Measurements from ENCODE around the gene PVRIG. TPM values are rescaled to one million over a fixed set of nuclear protein-coding genes. Genes with fewer than 3 reads are reported as not detected.
"Not testable (repeated sequence)": the region's sequence is repeated elsewhere in the genome, so short reads cannot be mapped to it uniquely, and the experiment has no call there.

PVRIG gene
- total RNA-seq, 2 experiments from 2014 or later, result 83.3 to 86.6 TPM

DNA sequence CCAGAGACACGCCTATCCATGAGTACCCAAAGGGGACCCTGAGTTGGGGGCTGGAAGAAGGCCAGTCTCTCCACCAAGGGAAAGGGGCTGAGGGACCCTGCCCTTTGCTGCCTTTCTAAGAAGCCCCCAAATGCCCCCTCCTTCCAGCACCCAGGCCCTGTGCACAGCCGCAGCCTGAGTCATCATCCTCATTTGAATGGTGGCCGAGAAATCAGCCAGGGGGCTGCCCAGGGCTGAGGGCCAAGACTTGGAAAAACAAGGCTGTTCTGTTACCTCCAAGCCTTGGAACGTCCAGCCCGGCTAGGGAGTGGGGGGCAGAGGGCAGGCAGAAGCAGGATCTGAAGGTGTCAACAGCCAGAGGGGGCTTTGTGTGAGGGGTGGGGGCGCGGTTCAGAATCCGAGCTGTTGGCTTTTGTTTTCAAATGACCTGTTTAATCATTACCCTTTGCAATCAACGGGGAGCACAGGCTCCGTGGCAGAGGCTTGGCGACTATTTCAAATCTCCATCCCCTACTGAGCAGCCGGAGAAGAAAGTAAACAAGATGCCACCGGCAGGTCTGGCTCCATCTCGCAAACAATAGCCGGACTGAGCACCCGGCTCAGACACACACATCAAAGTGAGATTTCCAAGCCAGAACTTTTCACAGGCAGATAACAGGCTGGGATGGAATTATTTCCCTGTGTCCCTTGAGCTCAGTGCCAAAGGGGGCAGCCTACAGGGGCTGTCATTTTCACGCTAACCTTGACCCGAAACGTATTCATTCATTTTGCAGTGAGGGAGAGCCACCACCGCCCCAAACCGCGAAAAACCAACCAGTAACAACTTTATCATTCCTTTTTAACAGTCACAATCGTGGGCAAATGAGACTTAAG is 50.5 kb downstream of the PVRIG start:
- H3K27ac ChIP-seq (ENCODE audit: low read depth, low read length, poor library complexity, severe bottlenecking); H3K9me2 ChIP-seq (ENCODE audit: insufficient read depth, low read length); H2AFZ ChIP-seq (ENCODE audit: low read length); H3K36me3 ChIP-seq (ENCODE audit: insufficient read depth, low read length); H3K79me2 ChIP-seq (ENCODE audit: insufficient read depth, low read depth, low read length); H3K9me3 ChIP-seq (ENCODE audit: low read length); H4K20me1 ChIP-seq (ENCODE audit: insufficient read depth, low read length); POLR2A ChIA-PET; intact Hi-C loops (cut with micrococcal nuclease; ENCODE audit: unreplicated experiment); CTCF ChIA-PET (ENCODE audit: unreplicated experiment); DNase-seq (ENCODE audit: low spot score): not testable (repeated sequence)
- peaks cover 16% of the 10 kb centered on the region for H3K4me1 ChIP-seq (ENCODE audit: insufficient read depth, low read length, poor library complexity, severe bottlenecking)
- H3K4me2 ChIP-seq (ENCODE audit: low read length), result peak overlapping the region; percentile 66
- H3K4me3 ChIP-seq (ENCODE audit: low read depth, low read length, poor library complexity, severe bottlenecking), result peak overlapping the region; percentile 77
- TSS peak; percentile 38 for BruUV-seq (replicated peaks)

Other genes starting within 250 kb of the PVRIG start
- gene AZGP1, start 243.9 kb upstream of the PVRIG start, total RNA-seq (2014; rRNA removed; shearing (Covaris generic)), result 0.60 and 2.1 TPM in 2 replicates
- gene AZGP1, start 243.9 kb upstream of the PVRIG start, total RNA-seq (2022), result 0.44 and 0.89 TPM in 2 replicates
- gene ZKSCAN1, start 204.4 kb upstream of the PVRIG start, total RNA-seq (2014; rRNA removed; shearing (Covaris generic)), result 20.2 and 21.4 TPM in 2 replicates
- gene ZKSCAN1, start 204.4 kb upstream of the PVRIG start, total RNA-seq (2022), result 48.1 and 55.4 TPM in 2 replicates
- 5.6 and 9.7 TPM in 2 replicates for gene ZSCAN21, start 170.2 kb upstream of the PVRIG start, total RNA-seq (2014; rRNA removed; shearing (Covaris generic))
- gene ZSCAN21, start 170.2 kb upstream of the PVRIG start, total RNA-seq (2022), result 7.3 and 7.5 TPM in 2 replicates
- 19.8 and 21.8 TPM in 2 replicates for gene ZNF3, start 138.2 kb upstream of the PVRIG start, total RNA-seq (2014; rRNA removed; shearing (Covaris generic))
- gene ZNF3, start 138.2 kb upstream of the PVRIG start, total RNA-seq (2022), result 23.7 and 24.4 TPM in 2 replicates
- gene COPS6, start 131.0 kb upstream of the PVRIG start, total RNA-seq (2014; rRNA removed; shearing (Covaris generic)), result 57.6 and 60.5 TPM in 2 replicates
- 93.3 and 96.0 TPM in 2 replicates for gene COPS6, start 131.0 kb upstream of the PVRIG start, total RNA-seq (2022)
- gene MCM7, start 118.6 kb upstream of the PVRIG start, total RNA-seq (2014; rRNA removed; shearing (Covaris generic)), result 424 and 475 TPM in 2 replicates
- 423 and 443 TPM in 2 replicates for gene MCM7, start 118.6 kb upstream of the PVRIG start, total RNA-seq (2022)
- gene AP4M1, start 118.3 kb upstream of the PVRIG start, total RNA-seq (2014; rRNA removed; shearing (Covaris generic)), result 14.1 and 25.0 TPM in 2 replicates
- gene AP4M1, start 118.3 kb upstream of the PVRIG start, total RNA-seq (2022), result 29.3 and 33.8 TPM in 2 replicates
- gene TAF6, start 100.6 kb upstream of the PVRIG start, total RNA-seq (2014; rRNA removed; shearing (Covaris generic)), result 28.0 and 35.4 TPM in 2 replicates
- gene TAF6, start 100.6 kb upstream of the PVRIG start, total RNA-seq (2022), result 71.0 and 76.5 TPM in 2 replicates
- 20.9 and 24.5 TPM in 2 replicates for gene CNPY4, start 100.3 kb upstream of the PVRIG start, total RNA-seq (2014; rRNA removed; shearing (Covaris generic))
- gene CNPY4, start 100.3 kb upstream of the PVRIG start, total RNA-seq (2022), result 25.8 and 26.7 TPM in 2 replicates
- 4.4 and 4.8 TPM in 2 replicates for gene MBLAC1, start 93.0 kb upstream of the PVRIG start, total RNA-seq (2014; rRNA removed; shearing (Covaris generic))
- 3.7 and 4.5 TPM in 2 replicates for gene MBLAC1, start 93.0 kb upstream of the PVRIG start, total RNA-seq (2022)
- 243 and 263 TPM in 2 replicates for gene LAMTOR4, start 71.0 kb upstream of the PVRIG start, total RNA-seq (2014; rRNA removed; shearing (Covaris generic))
- 207 and 237 TPM in 2 replicates for gene LAMTOR4, start 71.0 kb upstream of the PVRIG start, total RNA-seq (2022)
- 30.6 and 38.8 TPM in 2 replicates for gene TRAPPC14, start 61.2 kb upstream of the PVRIG start, total RNA-seq (2014; rRNA removed; shearing (Covaris generic))
- 41.6 and 49.9 TPM in 2 replicates for gene TRAPPC14, start 61.2 kb upstream of the PVRIG start, total RNA-seq (2022)
- 3.9 and 4.6 TPM in 2 replicates for gene GAL3ST4, start 51.3 kb upstream of the PVRIG start, total RNA-seq (2014; rRNA removed; shearing (Covaris generic))
- gene GAL3ST4, start 51.3 kb upstream of the PVRIG start, total RNA-seq (2022), result 5.2 and 6.1 TPM in 2 replicates
- 20.2 and 33.2 TPM in 2 replicates for gene GPC2, start 42.6 kb upstream of the PVRIG start, total RNA-seq (2014; rRNA removed; shearing (Covaris generic))
- 23.2 and 31.7 TPM in 2 replicates for gene GPC2, start 42.6 kb upstream of the PVRIG start, total RNA-seq (2022)
- 56.1 and 82.8 TPM in 2 replicates for gene STAG3, start 42.0 kb upstream of the PVRIG start, total RNA-seq (2014; rRNA removed; shearing (Covaris generic))
- gene STAG3, start 42.0 kb upstream of the PVRIG start, total RNA-seq (2022), result 70.2 and 79.2 TPM in 2 replicates
- not detected in 2 replicates for gene SPDYE3, start 87.8 kb downstream of the PVRIG start, total RNA-seq (2014; rRNA removed; shearing (Covaris generic))
- not detected in 2 replicates for gene SPDYE3, start 87.8 kb downstream of the PVRIG start, total RNA-seq (2022)
- 90.2 and 102 TPM in 2 replicates for gene PILRB, start 138.2 kb downstream of the PVRIG start, total RNA-seq (2014; rRNA removed; shearing (Covaris generic))
- 95.0 and 106 TPM in 2 replicates for gene PILRB, start 138.2 kb downstream of the PVRIG start, total RNA-seq (2022)
- gene PILRA, start 153.5 kb downstream of the PVRIG start, total RNA-seq (2014; rRNA removed; shearing (Covaris generic)), result 6.4 and 8.0 TPM in 2 replicates
- 13.5 and 16.0 TPM in 2 replicates for gene PILRA, start 153.5 kb downstream of the PVRIG start, total RNA-seq (2022)
- gene ZCWPW1, start 208.8 kb downstream of the PVRIG start, total RNA-seq (2014; rRNA removed; shearing (Covaris generic)), result 4.1 and 10.9 TPM in 2 replicates
- gene ZCWPW1, start 208.8 kb downstream of the PVRIG start, total RNA-seq (2022), result 10.8 and 11.9 TPM in 2 replicates
- gene MEPCE, start 209.9 kb downstream of the PVRIG start, total RNA-seq (2014; rRNA removed; shearing (Covaris generic)), result 37.9 and 44.2 TPM in 2 replicates
- 54.1 and 65.6 TPM in 2 replicates for gene MEPCE, start 209.9 kb downstream of the PVRIG start, total RNA-seq (2022)
- gene PPP1R35, start 216.5 kb downstream of the PVRIG start, total RNA-seq (2014; rRNA removed; shearing (Covaris generic)), result 127 and 137 TPM in 2 replicates
- 86.9 and 90.6 TPM in 2 replicates for gene PPP1R35, start 216.5 kb downstream of the PVRIG start, total RNA-seq (2022)
- gene SPACDR, start 244.3 kb downstream of the PVRIG start, total RNA-seq (2014; rRNA removed; shearing (Covaris generic)), result 0.54 and 1.6 TPM in 2 replicates
- gene SPACDR, start 244.3 kb downstream of the PVRIG start, total RNA-seq (2022), result 2.4 and 3.7 TPM in 2 replicates

All from OCI-LY7 (cell line).